ENCODE measurements around the gene GPRIN3.

- no peak for TF ChIP-seq EP300 (IDR thresholded peaks at IDR 0.05)
- TF ChIP-seq, protein P1, sequence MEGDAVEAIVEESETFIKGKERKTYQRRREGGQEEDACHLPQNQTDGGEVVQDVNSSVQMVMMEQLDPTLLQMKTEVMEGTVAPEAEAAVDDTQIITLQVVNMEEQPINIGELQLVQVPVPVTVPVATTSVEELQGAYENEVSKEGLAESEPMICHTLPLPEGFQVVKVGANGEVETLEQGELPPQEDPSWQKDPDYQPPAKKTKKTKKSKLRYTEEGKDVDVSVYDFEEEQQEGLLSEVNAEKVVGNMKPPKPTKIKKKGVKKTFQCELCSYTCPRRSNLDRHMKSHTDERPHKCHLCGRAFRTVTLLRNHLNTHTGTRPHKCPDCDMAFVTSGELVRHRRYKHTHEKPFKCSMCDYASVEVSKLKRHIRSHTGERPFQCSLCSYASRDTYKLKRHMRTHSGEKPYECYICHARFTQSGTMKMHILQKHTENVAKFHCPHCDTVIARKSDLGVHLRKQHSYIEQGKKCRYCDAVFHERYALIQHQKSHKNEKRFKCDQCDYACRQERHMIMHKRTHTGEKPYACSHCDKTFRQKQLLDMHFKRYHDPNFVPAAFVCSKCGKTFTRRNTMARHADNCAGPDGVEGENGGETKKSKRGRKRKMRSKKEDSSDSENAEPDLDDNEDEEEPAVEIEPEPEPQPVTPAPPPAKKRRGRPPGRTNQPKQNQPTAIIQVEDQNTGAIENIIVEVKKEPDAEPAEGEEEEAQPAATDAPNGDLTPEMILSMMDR (IDR thresholded peaks at IDR 0.05) = no peak
Measured at GRCh38 chr4:89299153-89299791, 8.3 kb downstream of the GPRIN3 start.
